HUES6 (cell line): Measurements from ENCODE around the gene MRRF.
A peak's percentile ranks its signal among the peaks of the same experiment; 100 is the strongest.

Source experiments
- H3K27ac ChIP-seq: 2 replicates; pipeline ENCODE4 v1.7.0; 2013; ENCODE audit warnings: low read depth, mild to moderate bottlenecking, low read length, inconsistent platforms
- H3K27me3 ChIP-seq: 2 replicates; pipeline ENCODE4 v1.6.1; 2013; ENCODE audit warnings: low read length; ENCODE audit not compliant: control insufficient read depth, insufficient read depth
- H3K36me3 ChIP-seq: 2 replicates; pipeline ENCODE4 v1.6.1; 2013; ENCODE audit warnings: low read length; ENCODE audit not compliant: control insufficient read depth, insufficient read depth
- H3K4me1 ChIP-seq: 2 replicates; pipeline ENCODE4 v1.6.1; 2013; ENCODE audit warnings: low read length; ENCODE audit not compliant: control insufficient read depth, insufficient read depth
- H3K4me3 ChIP-seq: 2 replicates; pipeline ENCODE4 v1.5.1; 2013; ENCODE audit warnings: low read depth, low read length
- H3K9ac ChIP-seq: one replicate; pipeline ENCODE4 v1.6.1; 2013; ENCODE audit warnings: mild to moderate bottlenecking, low read length
- H3K9me3 ChIP-seq: 2 replicates; pipeline ENCODE4 v1.6.1; 2013; ENCODE audit warnings: low read depth, low read length; ENCODE audit not compliant: control insufficient read depth, insufficient read depth

The MRRF gene

GRCh38 chr9:122371846-122372245 lies 107.2 kb downstream of the MRRF start:
- H3K9me3 ChIP-seq, result no peaks in the 10 kb centered on the region
- no peak overlapping the region for H3K27ac ChIP-seq
- no peak overlapping the region for H3K4me3 ChIP-seq
- H3K9ac ChIP-seq, result no peak overlapping the region
- peaks cover 40% of the 10 kb centered on the region for H3K4me1 ChIP-seq
- peaks cover 63% of the 10 kb centered on the region for H3K27me3 ChIP-seq
- H3K36me3 ChIP-seq, result no peaks in the 10 kb centered on the region

GRCh38 chr9:122372856-122373845 lies 108.5 kb downstream of the MRRF start:
- Histone ChIP-seq H3K4me1 (peaks cover 45% of the 10 kb centered on the region), H3K4me3 (no peak overlapping the region), H3K9me3 (no peaks in the 10 kb centered on the region)

DNA sequence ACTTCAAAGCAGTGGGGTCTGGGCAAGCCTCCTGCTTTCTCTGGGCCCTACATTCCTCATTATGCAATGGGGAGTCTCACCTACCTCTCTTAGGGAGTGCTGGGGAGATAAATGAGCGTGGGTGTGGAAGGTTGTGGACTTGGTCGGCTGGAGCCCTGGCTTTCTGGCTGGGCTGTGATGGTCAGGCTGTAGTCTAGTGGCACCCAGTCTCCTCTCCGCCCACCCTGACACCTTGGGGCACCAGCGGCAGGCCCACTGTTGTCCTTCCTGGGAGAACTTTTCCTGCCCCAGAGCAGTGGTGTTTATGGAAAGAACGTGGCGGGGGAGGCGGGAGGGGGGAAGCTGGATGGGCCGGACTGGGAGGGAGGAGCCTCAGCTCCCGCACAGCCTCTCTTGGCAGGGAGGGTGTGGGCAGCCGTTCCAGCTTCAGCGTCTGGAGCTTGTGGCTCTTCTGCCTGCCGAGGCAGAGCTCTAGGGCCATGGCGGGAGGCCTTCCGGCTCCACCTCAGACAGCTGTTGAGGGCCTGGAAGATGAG lies 110.3 kb downstream of the MRRF start:
- no peak overlapping the region for H3K27ac ChIP-seq
- H3K4me3 ChIP-seq, result 0 out of 2 replicates have a peak overlapping the region, but pooled peaks have one; percentile 15

More at GRCh38 chr9:122372856-122373845, 108.5 kb downstream of the MRRF start:
- Histone ChIP-seq H3K27ac (no peak overlapping the region), H3K9ac (no peak overlapping the region), H3K27me3 (peaks cover 66% of the 10 kb centered on the region), H3K36me3 (no peaks in the 10 kb centered on the region)

GRCh38 chr9:122376796-122377195 lies 112.1 kb downstream of the MRRF start:
- peaks cover 34% of the 10 kb centered on the region for H3K27me3 ChIP-seq
- H3K36me3 ChIP-seq, result no peaks in the 10 kb centered on the region
- H3K4me1 ChIP-seq, result peaks cover 36% of the 10 kb centered on the region
- H3K27ac ChIP-seq, result no peak overlapping the region
- H3K9ac ChIP-seq, result no peak overlapping the region
- no peak overlapping the region for H3K4me3 ChIP-seq
- peaks cover 6% of the 10 kb centered on the region; the same call in 1 of the 2 replicates for H3K9me3 ChIP-seq

More for the DNA sequence above, 110.3 kb downstream of the MRRF start:
- H3K36me3 ChIP-seq, result no peaks in the 10 kb centered on the region
- peaks cover 45% of the 10 kb centered on the region for H3K4me1 ChIP-seq
- H3K9me3 ChIP-seq, result peaks cover 4% of the 10 kb centered on the region; the same call in 1 of the 2 replicates
- H3K9ac ChIP-seq, result no peak overlapping the region
- peaks cover 52% of the 10 kb centered on the region for H3K27me3 ChIP-seq

DNA sequence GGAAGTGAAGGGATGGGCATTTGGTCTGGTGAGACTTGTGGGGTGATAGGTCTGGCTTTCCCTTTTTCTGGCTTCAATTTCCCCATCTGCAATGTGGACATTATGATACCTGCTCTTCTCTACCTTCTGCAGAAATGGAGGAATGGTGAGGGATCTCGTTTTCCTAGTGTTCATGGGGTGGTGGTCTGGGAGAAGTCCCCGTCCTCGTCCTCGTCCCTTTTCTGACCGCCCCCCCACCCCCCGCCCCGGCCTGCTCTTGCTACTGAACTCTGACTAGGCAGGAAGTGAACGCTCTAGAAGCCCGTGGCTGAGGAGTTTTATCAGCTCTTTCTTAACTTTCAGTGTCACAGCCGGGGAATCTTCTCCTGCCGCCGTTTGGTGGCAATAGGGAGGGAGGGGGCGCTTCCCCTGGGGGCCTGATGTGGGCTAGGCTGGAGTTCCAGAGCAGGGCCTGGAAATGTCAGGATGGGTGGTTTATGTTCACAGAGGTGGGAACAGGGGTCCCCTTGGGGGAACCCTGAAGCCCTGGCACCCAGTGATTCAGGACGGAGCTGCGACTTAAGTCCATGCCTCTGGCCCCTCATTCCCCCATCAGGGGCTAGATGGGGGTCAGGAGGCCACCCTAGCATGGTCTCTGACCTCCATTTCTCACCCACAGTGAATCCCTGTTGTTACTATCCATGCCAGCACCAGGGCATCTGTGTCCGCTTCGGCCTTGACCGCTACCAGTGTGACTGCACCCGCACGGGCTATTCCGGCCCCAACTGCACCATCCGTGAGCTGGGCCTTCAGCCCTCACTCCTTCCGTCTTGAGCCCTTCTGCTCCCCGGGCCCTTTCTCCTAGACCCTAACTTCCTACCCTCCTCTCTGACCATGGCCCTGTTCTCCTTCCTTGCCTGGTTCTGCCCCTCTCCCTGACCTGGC lies 112.8 kb downstream of the MRRF start:
- no peaks in the 10 kb centered on the region for H3K36me3 ChIP-seq
- H3K27ac ChIP-seq, result no peak overlapping the region
- H3K9me3 ChIP-seq, result peaks cover 6% of the 10 kb centered on the region; the same call in 1 of the 2 replicates
- peaks cover 30% of the 10 kb centered on the region for H3K4me1 ChIP-seq
- peaks cover 27% of the 10 kb centered on the region for H3K27me3 ChIP-seq
- H3K4me3 ChIP-seq, result no peak overlapping the region
- no peak overlapping the region for H3K9ac ChIP-seq

DNA sequence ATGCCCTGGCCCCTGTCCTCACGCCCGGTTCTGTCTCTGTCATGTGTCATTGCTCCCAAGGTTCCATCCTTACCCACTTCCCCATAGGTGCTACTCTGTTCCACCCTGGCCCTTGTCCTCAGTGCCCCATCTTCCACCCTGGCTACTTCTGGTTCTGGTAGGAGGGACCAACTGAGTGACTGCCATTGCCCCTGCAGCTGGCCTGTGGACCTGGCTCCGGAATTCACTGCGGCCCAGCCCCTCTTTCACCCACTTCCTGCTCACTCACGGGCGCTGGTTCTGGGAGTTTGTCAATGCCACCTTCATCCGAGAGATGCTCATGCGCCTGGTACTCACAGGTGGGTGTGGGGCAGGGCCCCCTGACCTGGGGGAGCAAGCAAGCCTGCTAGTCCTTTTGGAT lies 113.6 kb downstream of the MRRF start:
- no peak overlapping the region for H3K27ac ChIP-seq
- H3K36me3 ChIP-seq, result no peaks in the 10 kb centered on the region
- peaks cover 6% of the 10 kb centered on the region; the same call in 1 of the 2 replicates for H3K9me3 ChIP-seq
- no peak overlapping the region for H3K9ac ChIP-seq
- peaks cover 19% of the 10 kb centered on the region for H3K27me3 ChIP-seq
- H3K4me1 ChIP-seq, result peaks cover 30% of the 10 kb centered on the region
- H3K4me3 ChIP-seq, result no peak overlapping the region

- Histone ChIP-seq H3K4me1 (peaks cover 30% of the 10 kb centered on the region), H3K9me3 (peaks cover 6% of the 10 kb centered on the region; the same call in 1 of the 2 replicates), H3K27ac (no peak overlapping the region), H3K9ac (no peak overlapping the region), H3K36me3 (no peaks in the 10 kb centered on the region), H3K27me3 (peaks cover 8% of the 10 kb centered on the region; the same call in 1 of the 2 replicates), H3K4me3 (no peak overlapping the region)
Measured at GRCh38 chr9:122379340-122379739, 114.7 kb downstream of the MRRF start.

- H3K36me3 ChIP-seq, result no peaks in the 10 kb centered on the region
- no peak overlapping the region for H3K9ac ChIP-seq
- H3K4me1 ChIP-seq, result peaks cover 20% of the 10 kb centered on the region
- 0 out of 2 replicates have a peak, but pooled peaks cover 3% of the 10 kb centered on the region for H3K27me3 ChIP-seq
- peaks cover 6% of the 10 kb centered on the region; the same call in 1 of the 2 replicates for H3K9me3 ChIP-seq
- H3K27ac ChIP-seq, result no peak overlapping the region
- no peak overlapping the region for H3K4me3 ChIP-seq
Measured at GRCh38 chr9:122380293-122380692, 115.6 kb downstream of the MRRF start.
